Liver (tissue), 9 donors: Measurements from ENCODE around the gene SDF4. TPM values are rescaled to one million over a fixed set of nuclear protein-coding genes. Genes with fewer than 3 reads are reported as not detected.

Source experiments
- DNase-seq: peaks from one replicate; pipeline ENCODE4 v3.0.0-alpha.2; 2017; ENCODE audit warnings: low spot score
- H3K27ac ChIP-seq, 2 donors: one replicate each; pipeline ENCODE4 v1.7.0; 2013; ENCODE audit warnings: inconsistent platforms in 2 of 2, low read length in 2 of 2, control low read depth in 1 of 2, low read depth in 1 of 2, mild to moderate bottlenecking in 1 of 2
- H3K27me3 ChIP-seq, 4 donors: one replicate each; pipeline versions ENCODE4 v1.6.1 to v1.7.0; 2013; ENCODE audit warnings: low read length in 3 of 4, inconsistent platforms in 1 of 4, mild to moderate bottlenecking in 1 of 4, moderate library complexity in 1 of 4; ENCODE audit not compliant: control insufficient read depth in 4 of 4, insufficient read depth in 4 of 4
- H3K36me3 ChIP-seq, 4 donors: one replicate each; pipeline versions ENCODE4 v1.6.1 to v1.7.0; 2013; ENCODE audit warnings: low read length in 3 of 4, mild to moderate bottlenecking in 3 of 4, low read depth in 1 of 4, moderate library complexity in 1 of 4; ENCODE audit not compliant: control insufficient read depth in 4 of 4, insufficient read depth in 3 of 4
- H3K4me1 ChIP-seq, 4 donors: one replicate each; pipeline versions ENCODE4 v1.6.1 to v1.7.0; 2013; ENCODE audit warnings: low read length in 3 of 4, mild to moderate bottlenecking in 3 of 4, moderate library complexity in 1 of 4; ENCODE audit not compliant: control insufficient read depth in 4 of 4, insufficient read depth in 4 of 4
- H3K4me3 ChIP-seq, 3 donors: one replicate each; pipeline versions ENCODE4 v1.6.1 to v1.7.0; 2013; ENCODE audit warnings: low read length in 3 of 3, control low read depth in 1 of 3, low read depth in 1 of 3, mild to moderate bottlenecking in 1 of 3
- H3K9ac ChIP-seq, 2 donors: one replicate each; pipeline ENCODE4 v1.7.0; 2013; ENCODE audit warnings: low read length in 2 of 2, mild to moderate bottlenecking in 2 of 2, moderate library complexity in 2 of 2, control low read depth in 1 of 2, low read depth in 1 of 2
- H3K9me3 ChIP-seq, 4 donors: one replicate each; pipeline versions ENCODE4 v1.6.1 to v1.7.0; 2013; ENCODE audit warnings: low read length in 3 of 4; ENCODE audit not compliant: control insufficient read depth in 4 of 4
- FOXA1 ChIP-seq: IDR thresholded peaks from 2 replicates; pipeline ENCODE4 v1.6.1; 2016; ENCODE audit warnings: antibody characterized with exemption
- FOXA2 ChIP-seq: IDR thresholded peaks from 2 replicates; pipeline ENCODE4 v1.6.1; 2016; ENCODE audit warnings: antibody characterized with exemption
- JUND ChIP-seq, 2 donors: IDR thresholded peaks; 2 replicates each; pipeline ENCODE4 v1.6.1; 2016; ENCODE audit warnings: antibody characterized with exemption in 2 of 2
- NR2F2 ChIP-seq: IDR thresholded peaks from 2 replicates; pipeline ENCODE4 v1.6.1; 2016; ENCODE audit warnings: antibody characterized with exemption
- RAD21 ChIP-seq, 2 donors: IDR thresholded peaks; 2 replicates each; pipeline ENCODE4 v1.6.1; 2016; ENCODE audit warnings: antibody characterized with exemption in 2 of 2, mild to moderate bottlenecking in 2 of 2
- RXRA ChIP-seq, 2 donors: IDR thresholded peaks; 2 replicates each; pipeline ENCODE4 v1.6.1; 2017 to 2018; ENCODE audit warnings: antibody characterized with exemption in 2 of 2, mild to moderate bottlenecking in 1 of 2
- SP1 ChIP-seq: IDR thresholded peaks from 2 replicates; pipeline ENCODE4 v1.6.1; 2018; ENCODE audit warnings: antibody characterized with exemption, mild to moderate bottlenecking
- TAF1 ChIP-seq: conservative IDR thresholded peaks from 2 replicates; pipeline ENCODE4 v1.6.1; 2016; ENCODE audit warnings: antibody characterized with exemption, mild to moderate bottlenecking
- YY1 ChIP-seq: IDR thresholded peaks from 2 replicates; pipeline ENCODE4 v1.6.1; 2016; ENCODE audit warnings: antibody characterized with exemption, mild to moderate bottlenecking
- WGBS: extraction: QIAGEN DNeasy Blood & Tissue Kit; methylation state at CpG from one replicate; pipeline ENCODE4 v1.1.7; 2013; 5-methylcytosine and 5-hydroxymethylcytosine counted together
- polyA plus RNA-seq, 2 donors: library from polyadenylated mRNA; stranded (reverse) in 1 of 2; unstranded in 1 of 2; fragments of 200-250 nt in 1 of 2; fragments of >200 nt in 1 of 2; fragmentation: Nextera tagmentation in 1 of 2; extraction: Ambion mirVana in 1 of 2; gene quantifications; one replicate each; pipeline versions ENCODE4 v1.2.1 to v1.2.3, GENCODE V29; 2013 to 2015
- total RNA-seq, 2 donors: library from RNA; depleted of rRNA; stranded (reverse); fragments of >200 nt; gene quantifications; one replicate each; pipeline ENCODE4 v1.2.3, GENCODE V29; 2014
- TF ChIP-seq, protein P1 (sequence below): IDR thresholded peaks from 2 replicates; pipeline ENCODE4 v1.6.1; 2016; ENCODE audit warnings: antibody characterized with exemption
- TF ChIP-seq, protein P2 (sequence below): IDR thresholded peaks from 2 replicates; pipeline ENCODE4 v1.6.1; 2016; ENCODE audit warnings: antibody characterized with exemption
- TF ChIP-seq, protein P3 (sequence below): IDR thresholded peaks from 2 replicates; pipeline ENCODE4 v1.6.1; 2016; ENCODE audit warnings: antibody characterized with exemption, mild to moderate bottlenecking
- TF ChIP-seq, protein P4 (sequence below): IDR thresholded peaks from 2 replicates; pipeline ENCODE4 v1.6.1; 2016; ENCODE audit warnings: antibody characterized with exemption
- TF ChIP-seq, protein P5 (sequence below): fragments of 150-350 bp; IDR thresholded peaks from 2 replicates; pipeline ENCODE4 v1.5.1; 2017; ENCODE audit warnings: improper control_type of control experiment, low read depth, low read length; ENCODE audit not compliant: missing input control
- donor health status: healthy.
- donor health status: healthy.
- donor health status: healthy.
- donor health status: healthy.
- donor health status: healthy.

SDF4 gene
- total and polyA plus RNA-seq, 4 donors = 48.7 to 180 (median 75.9) TPM

DNA sequence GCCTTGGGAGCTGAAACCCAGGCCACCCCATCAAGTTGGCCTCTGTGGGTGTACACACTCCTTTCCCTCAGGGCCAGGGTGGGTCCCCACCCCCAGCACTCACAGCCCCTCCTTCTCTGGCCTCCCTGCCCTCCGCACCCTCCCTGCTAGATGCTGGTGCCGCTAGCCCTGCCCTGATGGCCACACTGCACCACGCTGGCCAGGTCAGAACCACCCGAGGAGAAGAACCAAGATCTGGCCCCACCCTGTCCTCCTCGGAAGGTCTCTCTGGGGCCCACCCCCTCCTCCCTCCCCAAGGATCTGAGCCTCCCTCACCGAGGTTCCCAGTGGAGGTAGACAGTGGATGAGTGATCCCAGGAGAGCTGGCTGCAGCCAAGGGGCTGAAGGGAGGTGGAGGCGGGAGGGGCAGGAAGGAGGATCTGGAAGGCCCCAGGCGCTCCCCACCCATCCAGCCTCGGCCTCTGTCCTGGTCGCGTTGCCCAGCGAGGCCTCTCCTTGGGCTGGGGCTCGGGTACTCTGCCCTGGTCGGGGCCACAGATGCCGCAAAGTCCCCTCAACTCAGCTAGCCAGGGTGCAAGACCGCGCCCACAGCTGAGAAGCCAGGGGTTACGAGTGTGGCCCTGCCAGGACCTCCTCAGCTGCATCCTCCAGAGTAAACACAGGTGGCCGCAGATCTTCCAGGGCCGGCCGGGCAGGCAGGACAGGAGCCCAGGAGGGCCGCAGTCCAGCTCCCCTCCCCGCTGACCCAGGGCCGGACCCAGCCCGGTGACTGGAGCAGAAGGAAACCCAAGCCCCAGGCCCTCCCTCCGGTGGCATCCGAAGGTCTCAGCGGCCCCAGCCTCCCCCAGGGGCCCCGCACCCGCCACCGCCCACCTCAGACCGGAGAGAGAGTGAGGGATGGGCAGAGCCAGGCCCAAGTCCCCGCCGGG, 5.4 kb upstream of the SDF4 start:
- Histone ChIP-seq H3K4me3 (no peak overlapping the region), H3K27me3 (no peaks in the 10 kb centered on the region), H3K27ac (no peak overlapping the region), H3K9me3 (no peaks in the 10 kb centered on the region), H3K9ac (no peak overlapping the region), H3K36me3 (no peaks in the 10 kb centered on the region), H3K4me1 (peaks cover 9 to 34% (median 22%) of the 10 kb centered on the region in 4 donors)
- TF ChIP-seq RAD21 (IDR thresholded peaks at IDR 0.05) (no peak), JUND (IDR thresholded peaks at IDR 0.05) (no peak), NR2F2 (no peak), FOXA2 (no peak), YY1 (no peak), SP1 (no peak), TAF1 (no peak)
- TF ChIP-seq, protein P1, sequence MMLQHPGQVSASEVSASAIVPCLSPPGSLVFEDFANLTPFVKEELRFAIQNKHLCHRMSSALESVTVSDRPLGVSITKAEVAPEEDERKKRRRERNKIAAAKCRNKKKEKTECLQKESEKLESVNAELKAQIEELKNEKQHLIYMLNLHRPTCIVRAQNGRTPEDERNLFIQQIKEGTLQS = no peak
- TF ChIP-seq, protein P2, sequence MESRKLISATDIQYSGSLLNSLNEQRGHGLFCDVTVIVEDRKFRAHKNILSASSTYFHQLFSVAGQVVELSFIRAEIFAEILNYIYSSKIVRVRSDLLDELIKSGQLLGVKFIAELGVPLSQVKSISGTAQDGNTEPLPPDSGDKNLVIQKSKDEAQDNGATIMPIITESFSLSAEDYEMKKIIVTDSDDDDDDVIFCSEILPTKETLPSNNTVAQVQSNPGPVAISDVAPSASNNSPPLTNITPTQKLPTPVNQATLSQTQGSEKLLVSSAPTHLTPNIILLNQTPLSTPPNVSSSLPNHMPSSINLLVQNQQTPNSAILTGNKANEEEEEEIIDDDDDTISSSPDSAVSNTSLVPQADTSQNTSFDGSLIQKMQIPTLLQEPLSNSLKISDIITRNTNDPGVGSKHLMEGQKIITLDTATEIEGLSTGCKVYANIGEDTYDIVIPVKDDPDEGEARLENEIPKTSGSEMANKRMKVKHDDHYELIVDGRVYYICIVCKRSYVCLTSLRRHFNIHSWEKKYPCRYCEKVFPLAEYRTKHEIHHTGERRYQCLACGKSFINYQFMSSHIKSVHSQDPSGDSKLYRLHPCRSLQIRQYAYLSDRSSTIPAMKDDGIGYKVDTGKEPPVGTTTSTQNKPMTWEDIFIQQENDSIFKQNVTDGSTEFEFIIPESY = no peak
- TF ChIP-seq, protein P3, sequence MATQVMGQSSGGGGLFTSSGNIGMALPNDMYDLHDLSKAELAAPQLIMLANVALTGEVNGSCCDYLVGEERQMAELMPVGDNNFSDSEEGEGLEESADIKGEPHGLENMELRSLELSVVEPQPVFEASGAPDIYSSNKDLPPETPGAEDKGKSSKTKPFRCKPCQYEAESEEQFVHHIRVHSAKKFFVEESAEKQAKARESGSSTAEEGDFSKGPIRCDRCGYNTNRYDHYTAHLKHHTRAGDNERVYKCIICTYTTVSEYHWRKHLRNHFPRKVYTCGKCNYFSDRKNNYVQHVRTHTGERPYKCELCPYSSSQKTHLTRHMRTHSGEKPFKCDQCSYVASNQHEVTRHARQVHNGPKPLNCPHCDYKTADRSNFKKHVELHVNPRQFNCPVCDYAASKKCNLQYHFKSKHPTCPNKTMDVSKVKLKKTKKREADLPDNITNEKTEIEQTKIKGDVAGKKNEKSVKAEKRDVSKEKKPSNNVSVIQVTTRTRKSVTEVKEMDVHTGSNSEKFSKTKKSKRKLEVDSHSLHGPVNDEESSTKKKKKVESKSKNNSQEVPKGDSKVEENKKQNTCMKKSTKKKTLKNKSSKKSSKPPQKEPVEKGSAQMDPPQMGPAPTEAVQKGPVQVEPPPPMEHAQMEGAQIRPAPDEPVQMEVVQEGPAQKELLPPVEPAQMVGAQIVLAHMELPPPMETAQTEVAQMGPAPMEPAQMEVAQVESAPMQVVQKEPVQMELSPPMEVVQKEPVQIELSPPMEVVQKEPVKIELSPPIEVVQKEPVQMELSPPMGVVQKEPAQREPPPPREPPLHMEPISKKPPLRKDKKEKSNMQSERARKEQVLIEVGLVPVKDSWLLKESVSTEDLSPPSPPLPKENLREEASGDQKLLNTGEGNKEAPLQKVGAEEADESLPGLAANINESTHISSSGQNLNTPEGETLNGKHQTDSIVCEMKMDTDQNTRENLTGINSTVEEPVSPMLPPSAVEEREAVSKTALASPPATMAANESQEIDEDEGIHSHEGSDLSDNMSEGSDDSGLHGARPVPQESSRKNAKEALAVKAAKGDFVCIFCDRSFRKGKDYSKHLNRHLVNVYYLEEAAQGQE = no peak
- TF ChIP-seq, protein P4, sequence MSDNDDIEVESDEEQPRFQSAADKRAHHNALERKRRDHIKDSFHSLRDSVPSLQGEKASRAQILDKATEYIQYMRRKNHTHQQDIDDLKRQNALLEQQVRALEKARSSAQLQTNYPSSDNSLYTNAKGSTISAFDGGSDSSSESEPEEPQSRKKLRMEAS = no peak
- no peak for DNase-seq
- 46% methylated on average over 34 of the region's 34 CpGs for WGBS

DNA sequence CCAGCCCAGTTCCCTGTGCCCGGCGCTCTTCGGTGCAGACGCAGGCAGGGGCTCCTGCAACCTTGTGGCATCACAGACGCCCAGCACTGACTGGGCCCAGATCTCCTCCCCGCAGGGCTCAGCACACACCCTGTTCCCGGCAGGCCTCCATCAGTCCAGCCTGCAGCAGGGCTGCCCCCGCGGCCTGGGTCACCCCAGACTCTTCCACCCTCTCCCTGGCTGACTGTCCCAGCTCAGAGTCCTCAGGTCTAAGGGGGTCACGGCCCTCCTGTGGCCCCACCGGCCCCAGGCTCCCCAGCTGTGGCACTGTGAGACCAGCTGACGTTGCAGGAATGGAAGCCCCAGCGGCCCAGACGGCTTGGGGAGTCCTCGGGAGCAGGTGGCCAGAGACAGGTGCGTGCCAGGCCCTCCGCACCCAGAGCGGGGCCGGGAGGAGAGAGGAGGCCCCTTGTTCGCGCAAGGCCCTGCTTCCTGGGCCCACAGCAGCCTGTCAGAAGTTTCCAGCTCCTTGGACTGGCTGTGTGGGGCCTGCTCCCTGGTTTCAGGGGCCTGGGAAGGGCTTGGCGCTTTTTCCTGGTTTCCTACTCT, 4.5 kb upstream of the SDF4 start:
- H3K4me3 ChIP-seq = no peak overlapping the region
- WGBS = 83% methylated on average over 22 of the region's 22 CpGs
- H3K4me1 ChIP-seq = peaks cover 9 to 34% (median 23%) of the 10 kb centered on the region in 4 donors
- TF ChIP-seq RXRA (IDR thresholded peaks at IDR 0.05) (no peak), TAF1 (no peak), FOXA1 (no peak), RAD21 (IDR thresholded peaks at IDR 0.05) (no peak)
- TF ChIP-seq, protein P5, sequence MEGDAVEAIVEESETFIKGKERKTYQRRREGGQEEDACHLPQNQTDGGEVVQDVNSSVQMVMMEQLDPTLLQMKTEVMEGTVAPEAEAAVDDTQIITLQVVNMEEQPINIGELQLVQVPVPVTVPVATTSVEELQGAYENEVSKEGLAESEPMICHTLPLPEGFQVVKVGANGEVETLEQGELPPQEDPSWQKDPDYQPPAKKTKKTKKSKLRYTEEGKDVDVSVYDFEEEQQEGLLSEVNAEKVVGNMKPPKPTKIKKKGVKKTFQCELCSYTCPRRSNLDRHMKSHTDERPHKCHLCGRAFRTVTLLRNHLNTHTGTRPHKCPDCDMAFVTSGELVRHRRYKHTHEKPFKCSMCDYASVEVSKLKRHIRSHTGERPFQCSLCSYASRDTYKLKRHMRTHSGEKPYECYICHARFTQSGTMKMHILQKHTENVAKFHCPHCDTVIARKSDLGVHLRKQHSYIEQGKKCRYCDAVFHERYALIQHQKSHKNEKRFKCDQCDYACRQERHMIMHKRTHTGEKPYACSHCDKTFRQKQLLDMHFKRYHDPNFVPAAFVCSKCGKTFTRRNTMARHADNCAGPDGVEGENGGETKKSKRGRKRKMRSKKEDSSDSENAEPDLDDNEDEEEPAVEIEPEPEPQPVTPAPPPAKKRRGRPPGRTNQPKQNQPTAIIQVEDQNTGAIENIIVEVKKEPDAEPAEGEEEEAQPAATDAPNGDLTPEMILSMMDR = no peak
- no peak overlapping the region for H3K27ac ChIP-seq
- no peaks in the 10 kb centered on the region for H3K36me3 ChIP-seq
- no peaks in the 10 kb centered on the region for H3K27me3 ChIP-seq
- H3K9me3 ChIP-seq = no peaks in the 10 kb centered on the region
- no peak overlapping the region for H3K9ac ChIP-seq
- DNase-seq = no peak
